GM23338 (cell line): ENCODE data around the gene SLC48A1. TPM values are rescaled to one million over a fixed set of nuclear protein-coding genes. Genes with fewer than 3 reads are reported as not detected.

Experiments used
- ATAC-seq: fragments of 200-7000 bp; cut with Tn5 transposase; 3 replicates; pipeline ENCODE4 v1.9.1; 2020
- DNase-seq: peaks from one replicate; pipeline ENCODE4 v3.0.0-alpha.2; 2015; ENCODE audit warnings: low spot score
- H2AFZ ChIP-seq: fragments of 200-600 bp; sonication (generic); 2 replicates; pipeline ENCODE4 v1.8.0; 2016; ENCODE audit warnings: antibody characterized with exemption, mild to moderate bottlenecking, moderate library complexity
- H3F3A ChIP-seq: fragments of 200-600 bp; sonication (generic); replicated peaks from 2 replicates; pipeline ENCODE4 v1.8.0; 2017; ENCODE audit warnings: antibody characterized with exemption, mixed run types, low read depth
- H3K27ac ChIP-seq: fragments of 200-600 bp; sonication (generic); 2 replicates; pipeline ENCODE4 v1.6.1; 2016; ENCODE audit warnings: low read depth
- H3K27me3 ChIP-seq: fragments of 200-600 bp; sonication (generic); 2 replicates; pipeline ENCODE4 v1.8.0; 2016; ENCODE audit warnings: mild to moderate bottlenecking, mixed run types, moderate library complexity; ENCODE audit not compliant: insufficient read depth
- H3K36me3 ChIP-seq: fragments of 200-600 bp; sonication (generic); 2 replicates; pipeline ENCODE4 v1.8.0; 2016; ENCODE audit warnings: mild to moderate bottlenecking; ENCODE audit not compliant: insufficient read depth
- H3K4me1 ChIP-seq: fragments of 200-600 bp; sonication (generic); 2 replicates; pipeline ENCODE4 v1.8.0; 2016; ENCODE audit warnings: mild to moderate bottlenecking, moderate library complexity; ENCODE audit not compliant: insufficient read depth
- H3K4me2 ChIP-seq: fragments of 200-600 bp; sonication (generic); 2 replicates; pipeline ENCODE4 v1.7.1; 2017; ENCODE audit warnings: mixed run types
- H3K4me3 ChIP-seq: fragments of 200-600 bp; sonication (generic); 2 replicates; pipeline ENCODE4 v1.6.1; 2016; ENCODE audit warnings: mixed run types
- H3K79me2 ChIP-seq: fragments of 200-600 bp; sonication (generic); replicated peaks from 2 replicates; pipeline ENCODE4 v1.8.0; 2017; ENCODE audit warnings: mild to moderate bottlenecking; ENCODE audit not compliant: insufficient read depth
- H3K9me2 ChIP-seq: fragments of 200-600 bp; sonication (generic); 2 replicates; pipeline ENCODE4 v1.8.0; 2017; ENCODE audit not compliant: insufficient read depth
- H4K20me1 ChIP-seq: fragments of 200-600 bp; sonication (generic); replicated peaks from 2 replicates; pipeline ENCODE4 v1.8.0; 2017; ENCODE audit warnings: mild to moderate bottlenecking; ENCODE audit not compliant: insufficient read depth
- H3K27ac Mint-ChIP-seq: 2 replicates; pipeline ENCODE4 v1.8.0; 2020; ENCODE audit warnings: inconsistent platforms, mild to moderate bottlenecking, moderate library complexity, mixed read lengths
- H3K27me3 Mint-ChIP-seq: 3 replicates; pipeline ENCODE4 v1.8.0; 2022; ENCODE audit warnings: low read depth, mild to moderate bottlenecking, moderate library complexity, mixed read lengths, inconsistent platforms; ENCODE audit not compliant: insufficient read depth, poor library complexity
- H3K36me3 Mint-ChIP-seq: 3 replicates; pipeline ENCODE4 v1.8.0; 2021; ENCODE audit warnings: low read depth, mild to moderate bottlenecking, inconsistent platforms, moderate library complexity, mixed read lengths
- H3K4me1 Mint-ChIP-seq: 3 replicates; pipeline ENCODE4 v1.8.0; 2020; ENCODE audit warnings: mild to moderate bottlenecking, inconsistent platforms, mixed read lengths
- H3K4me3 Mint-ChIP-seq: 3 replicates; pipeline ENCODE4 v1.8.0; 2021; ENCODE audit warnings: moderate library complexity, mild to moderate bottlenecking, inconsistent platforms, mixed read lengths
- H3K9me3 Mint-ChIP-seq: 3 replicates; pipeline ENCODE4 v1.8.0; 2020; ENCODE audit warnings: moderate library complexity, mild to moderate bottlenecking, inconsistent platforms, mixed read lengths
- CREB1 ChIP-seq: fragments of 250-450 bp; sonication (Bioruptor Pico); IDR thresholded peaks from 2 replicates; pipeline ENCODE4 v1.5.0; 2020; ENCODE audit warnings: low read depth, mild to moderate bottlenecking, moderate library complexity
- ETS1 ChIP-seq: IDR thresholded peaks from 2 replicates; pipeline ENCODE4 v1.6.1; 2016; ENCODE audit warnings: antibody characterized with exemption
- EZH2phosphoT487 ChIP-seq: fragments of 200-600 bp; sonication (generic); IDR thresholded peaks from one replicate; pipeline ENCODE4 v1.8.1; 2018; ENCODE audit warnings: antibody characterized with exemption; ENCODE audit not compliant: unreplicated experiment
- JUNB ChIP-seq: IDR thresholded peaks from one replicate; pipeline ENCODE4 v1.6.1; 2016; ENCODE audit warnings: antibody characterized with exemption; ENCODE audit not compliant: unreplicated experiment
- NANOG ChIP-seq: IDR thresholded peaks from 2 replicates; pipeline ENCODE4 v1.6.1; 2016; ENCODE audit warnings: antibody characterized with exemption, borderline replicate concordance
- POLR2AphosphoS5 ChIP-seq: IDR thresholded peaks from 2 replicates; pipeline ENCODE4 v1.6.1; 2016; ENCODE audit warnings: antibody characterized with exemption, low read depth
- STAT1 ChIP-seq: IDR thresholded peaks from one replicate; pipeline ENCODE4 v1.6.1; 2016; ENCODE audit warnings: antibody characterized with exemption; ENCODE audit not compliant: unreplicated experiment
- ZNF114 ChIP-seq: fragments of 250-450 bp; sonication (Bioruptor Pico); IDR thresholded peaks from 2 replicates; pipeline ENCODE4 v1.5.0; 2020; ENCODE audit warnings: mild to moderate bottlenecking, moderate library complexity
- ZNF331 ChIP-seq: fragments of 250-450 bp; sonication (Bioruptor Pico); IDR thresholded peaks from 2 replicates; pipeline ENCODE4 v1.5.0; 2020; ENCODE audit warnings: low read depth, mild to moderate bottlenecking, moderate library complexity
- polyA plus RNA-seq: library from polyadenylated mRNA; unstranded; fragments of >200 nt; fragmentation: Nextera tagmentation; extraction: Ambion mirVana; gene quantifications from 2 replicates; pipeline ENCODE4 v1.2.1, GENCODE V29; 2016
- total RNA-seq: library from RNA; depleted of rRNA; stranded (reverse); fragments of >200 nt; shearing (Covaris generic); gene quantifications from 2 replicates; pipeline ENCODE4 v1.2.3, GENCODE V29; 2014
- TF ChIP-seq, protein P1 (sequence below), 2 experiments: fragments of 200-600 bp in 1 of 2; sonication (generic) in 1 of 2; conservative IDR thresholded peaks; 2 replicates each; pipeline versions ENCODE4 v1.5.1 to v1.6.1; 2016 to 2017; ENCODE audit warnings: antibody characterized with exemption in 2 of 2, low read depth in 2 of 2, mild to moderate bottlenecking in 2 of 2, moderate library complexity in 1 of 2
- TF ChIP-seq, protein P2 (sequence below): fragments of 250-450 bp; sonication (Bioruptor Pico); IDR thresholded peaks from 2 replicates; pipeline ENCODE4 v1.5.0; 2020; ENCODE audit warnings: mild to moderate bottlenecking, moderate library complexity
- TF ChIP-seq, protein P3 (sequence below): IDR thresholded peaks from one replicate; pipeline ENCODE4 v1.6.1; 2018; ENCODE audit warnings: antibody characterized with exemption; ENCODE audit not compliant: unreplicated experiment

SLC48A1 gene
- total and polyA plus RNA-seq, 2 experiments from 2014 or later, result 5.8 to 9.0 TPM

GRCh38 chr12:47787596-47788319, 14.7 kb downstream of the SLC48A1 start:
- H3K27me3 Mint-ChIP-seq, result peaks cover 11% of the 10 kb centered on the region
- Histone ChIP-seq H3K36me3 (peaks cover 12% of the 10 kb centered on the region; the same call in 1 of the 2 replicates), H3K79me2 (no peaks in the 10 kb centered on the region), H3K4me3 (no peak overlapping the region), H3K9me2 (no peaks in the 10 kb centered on the region), H3K27me3 (no peaks in the 10 kb centered on the region), H3F3A (no peaks in the 10 kb centered on the region), H3K4me1 (no peaks in the 10 kb centered on the region), H4K20me1 (peaks cover 6% of the 10 kb centered on the region; the same call in 1 of the 2 replicates), H2AFZ (no peak overlapping the region), H3K4me2 (no peak overlapping the region), H3K27ac (no peak overlapping the region)
- H3K9me3 Mint-ChIP-seq, result no peaks in the 10 kb centered on the region
- peaks cover 80% of the 10 kb centered on the region for H3K36me3 Mint-ChIP-seq
- TF ChIP-seq ETS1 (no peak), POLR2AphosphoS5 (no peak), CREB1 (CRISPR knock-in tag) (no peak), NANOG (no peak), ZNF331 (no peak), JUNB (no peak), STAT1 (no peak), ZNF114 (CRISPR knock-in tag) (no peak), EZH2phosphoT487 (no peak)
- TF ChIP-seq, protein P1, sequence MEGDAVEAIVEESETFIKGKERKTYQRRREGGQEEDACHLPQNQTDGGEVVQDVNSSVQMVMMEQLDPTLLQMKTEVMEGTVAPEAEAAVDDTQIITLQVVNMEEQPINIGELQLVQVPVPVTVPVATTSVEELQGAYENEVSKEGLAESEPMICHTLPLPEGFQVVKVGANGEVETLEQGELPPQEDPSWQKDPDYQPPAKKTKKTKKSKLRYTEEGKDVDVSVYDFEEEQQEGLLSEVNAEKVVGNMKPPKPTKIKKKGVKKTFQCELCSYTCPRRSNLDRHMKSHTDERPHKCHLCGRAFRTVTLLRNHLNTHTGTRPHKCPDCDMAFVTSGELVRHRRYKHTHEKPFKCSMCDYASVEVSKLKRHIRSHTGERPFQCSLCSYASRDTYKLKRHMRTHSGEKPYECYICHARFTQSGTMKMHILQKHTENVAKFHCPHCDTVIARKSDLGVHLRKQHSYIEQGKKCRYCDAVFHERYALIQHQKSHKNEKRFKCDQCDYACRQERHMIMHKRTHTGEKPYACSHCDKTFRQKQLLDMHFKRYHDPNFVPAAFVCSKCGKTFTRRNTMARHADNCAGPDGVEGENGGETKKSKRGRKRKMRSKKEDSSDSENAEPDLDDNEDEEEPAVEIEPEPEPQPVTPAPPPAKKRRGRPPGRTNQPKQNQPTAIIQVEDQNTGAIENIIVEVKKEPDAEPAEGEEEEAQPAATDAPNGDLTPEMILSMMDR (conservative IDR thresholded peaks at IDR 0.05; ENCODE audit: low read depth in 2 of 2), result no peak
- TF ChIP-seq, protein P2, sequence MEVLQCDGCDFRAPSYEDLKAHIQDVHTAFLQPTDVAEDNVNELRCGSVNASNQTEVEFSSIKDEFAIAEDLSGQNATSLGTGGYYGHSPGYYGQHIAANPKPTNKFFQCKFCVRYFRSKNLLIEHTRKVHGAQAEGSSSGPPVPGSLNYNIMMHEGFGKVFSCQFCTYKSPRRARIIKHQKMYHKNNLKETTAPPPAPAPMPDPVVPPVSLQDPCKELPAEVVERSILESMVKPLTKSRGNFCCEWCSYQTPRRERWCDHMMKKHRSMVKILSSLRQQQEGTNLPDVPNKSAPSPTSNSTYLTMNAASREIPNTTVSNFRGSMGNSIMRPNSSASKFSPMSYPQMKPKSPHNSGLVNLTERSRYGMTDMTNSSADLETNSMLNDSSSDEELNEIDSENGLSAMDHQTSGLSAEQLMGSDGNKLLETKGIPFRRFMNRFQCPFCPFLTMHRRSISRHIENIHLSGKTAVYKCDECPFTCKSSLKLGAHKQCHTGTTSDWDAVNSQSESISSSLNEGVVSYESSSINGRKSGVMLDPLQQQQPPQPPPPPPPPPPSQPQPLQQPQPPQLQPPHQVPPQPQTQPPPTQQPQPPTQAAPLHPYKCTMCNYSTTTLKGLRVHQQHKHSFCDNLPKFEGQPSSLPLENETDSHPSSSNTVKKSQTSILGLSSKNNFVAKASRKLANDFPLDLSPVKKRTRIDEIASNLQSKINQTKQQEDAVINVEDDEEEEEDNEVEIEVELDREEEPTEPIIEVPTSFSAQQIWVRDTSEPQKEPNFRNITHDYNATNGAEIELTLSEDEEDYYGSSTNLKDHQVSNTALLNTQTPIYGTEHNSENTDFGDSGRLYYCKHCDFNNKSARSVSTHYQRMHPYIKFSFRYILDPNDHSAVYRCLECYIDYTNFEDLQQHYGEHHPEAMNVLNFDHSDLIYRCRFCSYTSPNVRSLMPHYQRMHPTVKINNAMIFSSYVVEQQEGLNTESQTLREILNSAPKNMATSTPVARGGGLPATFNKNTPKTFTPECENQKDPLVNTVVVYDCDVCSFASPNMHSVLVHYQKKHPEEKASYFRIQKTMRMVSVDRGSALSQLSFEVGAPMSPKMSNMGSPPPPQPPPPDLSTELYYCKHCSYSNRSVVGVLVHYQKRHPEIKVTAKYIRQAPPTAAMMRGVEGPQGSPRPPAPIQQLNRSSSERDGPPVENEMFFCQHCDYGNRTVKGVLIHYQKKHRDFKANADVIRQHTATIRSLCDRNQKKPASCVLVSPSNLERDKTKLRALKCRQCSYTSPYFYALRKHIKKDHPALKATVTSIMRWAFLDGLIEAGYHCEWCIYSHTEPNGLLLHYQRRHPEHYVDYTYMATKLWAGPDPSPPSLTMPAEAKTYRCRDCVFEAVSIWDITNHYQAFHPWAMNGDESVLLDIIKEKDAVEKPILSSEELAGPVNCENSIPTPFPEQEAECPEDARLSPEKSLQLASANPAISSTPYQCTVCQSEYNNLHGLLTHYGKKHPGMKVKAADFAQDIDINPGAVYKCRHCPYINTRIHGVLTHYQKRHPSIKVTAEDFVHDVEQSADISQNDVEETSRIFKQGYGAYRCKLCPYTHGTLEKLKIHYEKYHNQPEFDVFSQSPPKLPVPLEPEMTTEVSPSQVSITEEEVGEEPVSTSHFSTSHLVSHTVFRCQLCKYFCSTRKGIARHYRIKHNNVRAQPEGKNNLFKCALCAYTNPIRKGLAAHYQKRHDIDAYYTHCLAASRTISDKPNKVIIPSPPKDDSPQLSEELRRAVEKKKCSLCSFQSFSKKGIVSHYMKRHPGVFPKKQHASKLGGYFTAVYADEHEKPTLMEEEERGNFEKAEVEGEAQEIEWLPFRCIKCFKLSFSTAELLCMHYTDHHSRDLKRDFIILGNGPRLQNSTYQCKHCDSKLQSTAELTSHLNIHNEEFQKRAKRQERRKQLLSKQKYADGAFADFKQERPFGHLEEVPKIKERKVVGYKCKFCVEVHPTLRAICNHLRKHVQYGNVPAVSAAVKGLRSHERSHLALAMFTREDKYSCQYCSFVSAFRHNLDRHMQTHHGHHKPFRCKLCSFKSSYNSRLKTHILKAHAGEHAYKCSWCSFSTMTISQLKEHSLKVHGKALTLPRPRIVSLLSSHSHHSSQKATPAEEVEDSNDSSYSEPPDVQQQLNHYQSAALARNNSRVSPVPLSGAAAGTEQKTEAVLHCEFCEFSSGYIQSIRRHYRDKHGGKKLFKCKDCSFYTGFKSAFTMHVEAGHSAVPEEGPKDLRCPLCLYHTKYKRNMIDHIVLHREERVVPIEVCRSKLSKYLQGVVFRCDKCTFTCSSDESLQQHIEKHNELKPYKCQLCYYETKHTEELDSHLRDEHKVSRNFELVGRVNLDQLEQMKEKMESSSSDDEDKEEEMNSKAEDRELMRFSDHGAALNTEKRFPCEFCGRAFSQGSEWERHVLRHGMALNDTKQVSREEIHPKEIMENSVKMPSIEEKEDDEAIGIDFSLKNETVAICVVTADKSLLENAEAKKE (CRISPR knock-in tag), result no peak
- TF ChIP-seq, protein P3, sequence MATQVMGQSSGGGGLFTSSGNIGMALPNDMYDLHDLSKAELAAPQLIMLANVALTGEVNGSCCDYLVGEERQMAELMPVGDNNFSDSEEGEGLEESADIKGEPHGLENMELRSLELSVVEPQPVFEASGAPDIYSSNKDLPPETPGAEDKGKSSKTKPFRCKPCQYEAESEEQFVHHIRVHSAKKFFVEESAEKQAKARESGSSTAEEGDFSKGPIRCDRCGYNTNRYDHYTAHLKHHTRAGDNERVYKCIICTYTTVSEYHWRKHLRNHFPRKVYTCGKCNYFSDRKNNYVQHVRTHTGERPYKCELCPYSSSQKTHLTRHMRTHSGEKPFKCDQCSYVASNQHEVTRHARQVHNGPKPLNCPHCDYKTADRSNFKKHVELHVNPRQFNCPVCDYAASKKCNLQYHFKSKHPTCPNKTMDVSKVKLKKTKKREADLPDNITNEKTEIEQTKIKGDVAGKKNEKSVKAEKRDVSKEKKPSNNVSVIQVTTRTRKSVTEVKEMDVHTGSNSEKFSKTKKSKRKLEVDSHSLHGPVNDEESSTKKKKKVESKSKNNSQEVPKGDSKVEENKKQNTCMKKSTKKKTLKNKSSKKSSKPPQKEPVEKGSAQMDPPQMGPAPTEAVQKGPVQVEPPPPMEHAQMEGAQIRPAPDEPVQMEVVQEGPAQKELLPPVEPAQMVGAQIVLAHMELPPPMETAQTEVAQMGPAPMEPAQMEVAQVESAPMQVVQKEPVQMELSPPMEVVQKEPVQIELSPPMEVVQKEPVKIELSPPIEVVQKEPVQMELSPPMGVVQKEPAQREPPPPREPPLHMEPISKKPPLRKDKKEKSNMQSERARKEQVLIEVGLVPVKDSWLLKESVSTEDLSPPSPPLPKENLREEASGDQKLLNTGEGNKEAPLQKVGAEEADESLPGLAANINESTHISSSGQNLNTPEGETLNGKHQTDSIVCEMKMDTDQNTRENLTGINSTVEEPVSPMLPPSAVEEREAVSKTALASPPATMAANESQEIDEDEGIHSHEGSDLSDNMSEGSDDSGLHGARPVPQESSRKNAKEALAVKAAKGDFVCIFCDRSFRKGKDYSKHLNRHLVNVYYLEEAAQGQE, result no peak
- no peaks in the 10 kb centered on the region; the same call in 2 of the 3 replicates for H3K4me1 Mint-ChIP-seq
- no peak overlapping the region for H3K4me3 Mint-ChIP-seq
- ATAC-seq (no peak), DNase-seq (no peak)
- no peak overlapping the region for H3K27ac Mint-ChIP-seq
